MCF 10A (cell line): Measurements from ENCODE around the gene FLAD1. TPM values are rescaled to one million over a fixed set of nuclear protein-coding genes. Genes with fewer than 3 reads are reported as not detected.

Experiments used
- BruUV-seq: library from RNA; stranded (reverse); fragments of 400-500 nt; replicated peaks from 2 replicates; lab custom pipeline; 2021; lab: Mats Ljungman, UMichigan
- CTCF ChIA-PET: fragments of 300-600 bp; sonication (Branson Sonifier 250); formaldehyde crosslinking; extraction: SDS; loops from one replicate; lab custom pipeline; 2021; ENCODE audit warnings: antibody characterized with exemption, inconsistent platforms; lab: Yijun Ruan, JAX
- POLR2A ChIA-PET: fragments of 300-600, 350-650 bp; sonication (Branson Sonifier 250); formaldehyde crosslinking; extraction: SDS; loops from one replicate; lab custom pipeline; 2020; ENCODE audit warnings: antibody characterized with exemption, inconsistent platforms; lab: Yijun Ruan, JAX
- DNase-seq: peaks from one replicate; pipeline ENCODE4 v3.0.0-alpha.2; 2018; ENCODE audit not compliant: unreplicated experiment
- H3K27ac Mint-ChIP-seq: one replicate; pipeline ENCODE4 v1.8.0; 2022; ENCODE audit warnings: mild to moderate bottlenecking, low read depth, mixed read lengths; ENCODE audit not compliant: unreplicated experiment
- H3K27me3 Mint-ChIP-seq: one replicate; pipeline ENCODE4 v1.8.0; 2022; ENCODE audit warnings: mixed read lengths; ENCODE audit not compliant: insufficient read depth, unreplicated experiment
- H3K36me3 Mint-ChIP-seq: one replicate; pipeline ENCODE4 v1.8.0; 2022; ENCODE audit warnings: mild to moderate bottlenecking, moderate library complexity, mixed read lengths; ENCODE audit not compliant: insufficient read depth, unreplicated experiment
- H3K4me1 Mint-ChIP-seq: one replicate; pipeline ENCODE4 v1.8.0; 2022; ENCODE audit warnings: mixed read lengths; ENCODE audit not compliant: insufficient read depth, unreplicated experiment
- H3K4me3 Mint-ChIP-seq: one replicate; pipeline ENCODE4 v1.8.0; 2022; ENCODE audit warnings: mild to moderate bottlenecking, moderate library complexity, mixed read lengths; ENCODE audit not compliant: unreplicated experiment
- H3K9me3 Mint-ChIP-seq: one replicate; pipeline ENCODE4 v1.8.0; 2022; ENCODE audit warnings: mixed read lengths; ENCODE audit not compliant: unreplicated experiment
- intact Hi-C: fragments of 100-400 bp; cut with micrococcal nuclease; formaldehyde crosslinking; loops from 2 replicates; pipeline ENCODE4 v1.14.1; 2022
- total RNA-seq: library from RNA; stranded (reverse); gene quantifications from 2 replicates; pipeline ENCODE4 v1.2.3, GENCODE V29; 2022
- TF ChIP-seq, protein P1 (sequence below): fragments of 200-600 bp; IDR thresholded peaks from one replicate; pipeline ENCODE4 v1.8.0; 2022; ENCODE audit warnings: antibody characterized with exemption, mild to moderate bottlenecking; ENCODE audit not compliant: unreplicated experiment

The FLAD1 gene
- total RNA-seq, 1 experiment from 2014 or later: 91.1 TPM

DNA sequence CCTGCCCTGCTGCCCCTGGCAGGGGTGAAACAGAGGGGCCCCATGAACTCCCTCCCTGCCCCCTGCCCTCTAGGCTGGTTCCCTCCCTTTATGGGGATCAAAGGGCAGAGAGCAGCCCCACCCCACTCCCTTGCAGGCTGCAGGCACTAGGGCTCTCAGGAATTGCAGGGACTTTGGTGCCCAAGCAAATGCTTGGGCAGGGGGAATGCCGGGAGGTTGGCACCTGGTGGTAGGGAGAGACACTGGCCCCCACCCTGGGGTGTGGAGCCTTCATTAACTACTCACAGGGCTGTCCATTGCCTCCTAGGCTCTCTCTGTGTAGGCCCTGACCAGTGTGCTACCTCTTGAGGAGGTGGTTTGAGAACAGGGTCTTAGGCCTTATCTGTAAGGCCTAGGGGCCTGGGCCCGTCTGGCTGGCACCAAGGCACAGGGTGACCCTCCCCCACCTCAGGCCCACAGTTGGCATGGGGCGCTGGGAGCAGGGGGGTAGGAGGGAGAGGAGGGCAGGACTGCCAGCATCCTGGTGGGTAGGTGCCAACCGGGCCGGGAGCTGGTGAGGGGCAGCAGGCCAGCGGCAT lies 24.2 kb downstream of the FLAD1 start:
- H3K36me3 Mint-ChIP-seq: peaks cover 38% of the 10 kb centered on the region
- H3K4me3 Mint-ChIP-seq: peak overlapping the region; percentile 84
- intact Hi-C loops: no loop called here
- H3K9me3 Mint-ChIP-seq: no peaks in the 10 kb centered on the region
- POLR2A ChIA-PET: interaction anchor here (0.6 to 41.1 kb wide), 9 partner anchors 8 to 238 kb away, joined by 3 to 1917 read pairs (median 5); partner anchors contain the start of genes ADAM15, CKS1B, FLAD1 and PBXIP1
- no peaks in the 10 kb centered on the region for H3K27me3 Mint-ChIP-seq
- CTCF ChIA-PET: interaction anchor here (0.6 to 2.4 kb wide), 13 partner anchors 9 to 339 kb away, joined by 3 to 10 read pairs (median 4); partner anchors contain the start of genes FLAD1 and KRTCAP2
- TF ChIP-seq, protein P1, sequence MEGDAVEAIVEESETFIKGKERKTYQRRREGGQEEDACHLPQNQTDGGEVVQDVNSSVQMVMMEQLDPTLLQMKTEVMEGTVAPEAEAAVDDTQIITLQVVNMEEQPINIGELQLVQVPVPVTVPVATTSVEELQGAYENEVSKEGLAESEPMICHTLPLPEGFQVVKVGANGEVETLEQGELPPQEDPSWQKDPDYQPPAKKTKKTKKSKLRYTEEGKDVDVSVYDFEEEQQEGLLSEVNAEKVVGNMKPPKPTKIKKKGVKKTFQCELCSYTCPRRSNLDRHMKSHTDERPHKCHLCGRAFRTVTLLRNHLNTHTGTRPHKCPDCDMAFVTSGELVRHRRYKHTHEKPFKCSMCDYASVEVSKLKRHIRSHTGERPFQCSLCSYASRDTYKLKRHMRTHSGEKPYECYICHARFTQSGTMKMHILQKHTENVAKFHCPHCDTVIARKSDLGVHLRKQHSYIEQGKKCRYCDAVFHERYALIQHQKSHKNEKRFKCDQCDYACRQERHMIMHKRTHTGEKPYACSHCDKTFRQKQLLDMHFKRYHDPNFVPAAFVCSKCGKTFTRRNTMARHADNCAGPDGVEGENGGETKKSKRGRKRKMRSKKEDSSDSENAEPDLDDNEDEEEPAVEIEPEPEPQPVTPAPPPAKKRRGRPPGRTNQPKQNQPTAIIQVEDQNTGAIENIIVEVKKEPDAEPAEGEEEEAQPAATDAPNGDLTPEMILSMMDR: no peak
- H3K4me1 Mint-ChIP-seq: peaks cover 76% of the 10 kb centered on the region
- H3K27ac Mint-ChIP-seq: peak overlapping the region; percentile 87
- no TSS peak for BruUV-seq
- DNase-seq: no peak

DNA sequence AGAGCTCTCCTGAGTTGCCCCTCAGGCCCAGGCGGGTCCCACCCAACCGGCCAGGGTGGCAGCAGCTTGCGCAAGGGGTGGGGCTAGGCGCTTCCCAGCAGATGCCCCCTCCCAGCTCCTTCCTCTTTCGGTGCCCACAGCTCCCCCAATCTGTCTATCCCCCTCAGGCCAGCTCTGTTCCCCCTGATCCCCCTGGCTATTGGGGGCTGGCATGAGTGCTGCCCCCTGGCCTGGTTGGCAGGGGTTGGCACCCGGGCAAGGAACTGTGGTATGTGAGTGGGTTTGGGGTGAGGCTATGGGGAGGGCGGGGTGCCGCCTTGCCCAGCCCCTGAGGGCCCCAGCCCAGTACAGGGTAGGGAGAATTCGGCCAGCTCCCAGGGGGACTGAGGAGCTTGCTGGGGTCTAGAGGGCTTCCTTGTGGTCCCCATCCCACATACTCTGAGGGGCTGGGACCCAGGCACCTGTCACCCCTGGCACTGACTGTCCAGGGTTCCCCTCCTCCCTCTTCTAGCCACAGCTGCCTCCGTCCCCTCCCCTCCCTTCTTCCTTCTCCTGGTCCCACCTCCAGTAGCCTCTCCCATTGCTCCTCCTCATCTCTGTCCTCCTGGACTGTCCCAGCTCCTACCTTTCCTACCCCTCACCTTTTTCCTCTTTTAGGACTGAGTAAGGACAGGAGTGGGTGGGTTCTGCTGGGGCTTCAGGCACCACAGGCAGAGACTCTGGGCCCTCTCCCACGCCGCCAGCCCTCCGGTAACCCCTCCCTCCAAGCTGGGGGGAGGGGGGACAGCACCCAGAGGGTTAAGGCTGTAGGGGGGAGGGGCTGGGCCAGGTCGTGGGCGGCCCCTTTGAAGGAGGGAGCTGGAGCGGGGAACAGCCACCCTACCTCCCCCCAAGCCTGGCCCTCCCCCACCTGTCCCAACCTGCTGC lies 25.1 kb downstream of the FLAD1 start:
- ChIA-PET CTCF (interaction anchor here (0.6 to 2.4 kb wide), 14 partner anchors 8 to 339 kb away, joined by 3 to 10 read pairs (median 4); partner anchors contain the start of genes FLAD1 and KRTCAP2), POLR2A (interaction anchor here (0.6 to 41.1 kb wide), 7 partner anchors 9 to 237 kb away, joined by 3 to 1917 read pairs (median 8); partner anchors contain the start of genes ADAM15, CKS1B, FLAD1 and PBXIP1)
- no TSS peak for BruUV-seq
- Mint-ChIP-seq H3K9me3 (no peaks in the 10 kb centered on the region), H3K27ac (peak overlapping the region; percentile 87), H3K36me3 (peaks cover 47% of the 10 kb centered on the region), H3K27me3 (no peaks in the 10 kb centered on the region), H3K4me3 (peak overlapping the region; percentile 84), H3K4me1 (peaks cover 85% of the 10 kb centered on the region)
- intact Hi-C loops: no loop called here
- DNase-seq: no peak
- TF ChIP-seq, protein P1: no peak

DNA sequence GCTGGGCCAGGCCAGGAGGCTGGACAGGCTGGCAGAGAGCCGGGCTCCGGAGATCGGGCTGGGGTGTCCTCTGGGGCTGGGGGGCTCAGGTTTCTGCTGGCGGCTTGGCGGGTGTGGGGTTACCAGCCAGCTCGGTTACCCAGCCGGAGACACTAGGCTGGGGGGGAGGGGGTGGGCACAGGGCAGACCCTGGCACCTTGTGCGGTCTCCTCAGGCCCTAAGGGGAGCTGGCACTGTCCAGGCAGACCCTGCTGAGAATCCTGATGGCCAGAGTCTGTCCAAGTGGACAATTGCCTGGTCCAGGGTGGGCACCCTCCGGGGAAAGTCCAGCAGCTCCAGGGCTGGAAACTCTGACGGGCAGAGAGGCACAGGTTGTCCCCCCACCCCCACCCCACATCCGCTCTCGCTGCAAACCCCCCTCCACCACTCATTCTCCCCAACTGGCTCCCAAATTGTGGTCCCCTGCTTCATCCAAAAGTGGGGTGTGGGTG lies 26.1 kb downstream of the FLAD1 start:
- no peaks in the 10 kb centered on the region for H3K9me3 Mint-ChIP-seq
- DNase-seq: no peak
- H3K4me1 Mint-ChIP-seq: peaks cover 88% of the 10 kb centered on the region
- H3K27ac Mint-ChIP-seq: peak overlapping the region; percentile 87
- POLR2A ChIA-PET: interaction anchor here (1.7 to 41.1 kb wide), 4 partner anchors 8 to 38 kb away, joined by 8 to 1917 read pairs (median 146); partner anchors contain the start of genes CKS1B, FLAD1, PBXIP1 and PYGO2
- no peaks in the 10 kb centered on the region for H3K27me3 Mint-ChIP-seq
- H3K4me3 Mint-ChIP-seq: peak overlapping the region; percentile 84
- BruUV-seq: no TSS peak
- H3K36me3 Mint-ChIP-seq: peaks cover 50% of the 10 kb centered on the region
- CTCF ChIA-PET: interaction anchor here (1.3 to 2.4 kb wide), 2 partner anchors 9 to 44 kb away, joined by 4 to 10 read pairs; no protein-coding TSS in a partner anchor
- TF ChIP-seq, protein P1: no peak
- intact Hi-C loops: no loop called here
